GM18907 (cell line): ENCODE data around the gene TIE1.

ENCODE experiments used
- ATAC-seq: cut with Tn5 transposase; IDR thresholded peaks from one replicate; pipeline ENCODE4 v1.9.1; 2021; ENCODE audit warnings: mild to moderate bottlenecking, moderate library complexity; ENCODE audit not compliant: unreplicated experiment

TIE1 gene

GRCh38 chr1:43273708-43274107, 27.1 kb upstream of the TIE1 start:
- ATAC-seq = no peak

DNA sequence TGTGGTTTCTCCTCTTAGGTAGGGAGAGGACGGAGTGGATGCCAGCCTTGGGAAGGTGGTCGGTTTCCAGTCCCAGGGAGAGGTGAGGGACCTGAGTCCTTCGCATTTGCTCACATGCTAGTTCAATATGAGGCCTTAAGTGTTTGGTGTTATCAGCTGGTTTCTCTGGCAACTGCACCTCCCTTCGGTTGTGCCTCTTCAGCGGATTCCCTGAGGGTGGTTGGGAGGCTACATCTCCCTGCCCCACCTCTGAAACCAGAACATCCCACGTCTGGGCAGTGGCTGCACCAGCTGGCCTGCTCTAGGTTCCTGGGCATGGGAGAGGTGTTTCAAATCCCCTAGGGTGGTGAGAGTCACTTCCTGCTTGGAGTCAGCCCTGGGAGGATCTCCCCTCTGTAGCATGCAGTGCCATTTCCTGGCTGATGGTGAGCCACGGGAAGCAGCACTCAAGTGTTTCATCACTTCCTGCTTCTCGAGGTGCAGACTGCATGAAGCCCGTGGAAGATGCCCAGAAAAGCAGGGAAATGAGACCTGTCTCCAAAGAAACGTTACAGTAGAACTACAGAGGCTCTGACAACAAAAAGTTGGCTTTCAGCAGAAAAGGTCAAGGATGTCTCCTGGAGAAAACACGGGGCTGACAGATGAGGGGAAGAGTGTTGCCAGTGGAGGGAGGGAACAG, 26.5 kb upstream of the TIE1 start:
- ATAC-seq = no peak

DNA sequence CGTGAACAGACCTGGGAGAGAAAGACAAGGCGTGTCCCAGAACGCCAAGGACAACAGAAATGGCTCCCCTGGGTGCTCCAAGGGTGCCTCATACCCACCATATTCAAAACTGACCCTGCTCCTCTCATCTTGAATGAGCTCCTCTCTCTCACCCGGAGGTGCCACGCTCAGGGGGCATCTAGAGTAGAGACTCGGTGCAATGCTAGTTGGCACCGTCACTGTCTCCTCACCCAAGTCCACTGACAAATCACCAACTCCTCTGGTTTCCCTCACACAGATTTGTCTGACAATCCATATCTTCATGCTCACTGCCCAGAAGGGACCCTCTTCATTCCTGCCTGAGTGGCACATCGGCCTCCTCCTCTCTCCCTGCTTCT, 26.0 kb upstream of the TIE1 start:
- ATAC-seq = no peak

DNA sequence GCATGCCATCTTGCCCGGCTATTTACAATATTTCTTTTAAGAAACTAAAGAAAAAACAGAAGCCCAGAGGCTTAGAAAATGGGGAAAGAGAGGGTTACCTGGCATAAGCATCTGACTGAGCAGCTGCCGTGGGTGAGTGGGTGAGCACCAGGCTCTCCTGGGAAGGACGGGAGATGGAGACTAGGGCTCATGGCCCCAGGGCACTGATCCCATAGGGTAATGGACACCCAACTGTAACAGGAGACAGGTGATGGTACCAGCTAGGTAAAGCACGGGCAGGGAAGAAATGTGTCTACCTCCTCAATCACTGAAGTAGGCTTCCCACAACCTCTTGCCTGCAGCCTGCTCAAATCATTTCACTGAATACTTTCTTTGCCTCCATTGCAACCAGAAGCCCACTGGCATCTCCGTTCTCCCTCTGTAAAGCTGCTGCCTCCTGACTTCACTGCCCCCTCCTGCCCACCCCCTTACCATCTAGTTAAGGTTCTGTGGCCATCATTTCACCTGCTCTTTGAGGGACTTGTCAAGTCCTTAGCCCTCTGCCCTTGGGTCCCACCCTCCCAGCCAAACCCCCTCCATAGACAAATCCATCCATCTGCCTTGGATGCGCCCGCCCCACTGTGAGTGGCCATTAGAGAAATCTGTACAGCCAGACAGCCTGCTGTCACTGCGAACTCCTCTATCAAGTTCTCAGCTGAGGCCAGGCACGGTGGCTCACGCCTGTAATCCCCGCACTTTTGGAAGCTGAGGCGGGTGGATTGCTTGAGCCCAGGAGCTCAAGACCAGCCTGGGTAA, 24.8 kb upstream of the TIE1 start:
- no peak for ATAC-seq

- no peak for ATAC-seq
Observed at GRCh38 chr1:43276673-43277072, 24.1 kb upstream of the TIE1 start.

DNA sequence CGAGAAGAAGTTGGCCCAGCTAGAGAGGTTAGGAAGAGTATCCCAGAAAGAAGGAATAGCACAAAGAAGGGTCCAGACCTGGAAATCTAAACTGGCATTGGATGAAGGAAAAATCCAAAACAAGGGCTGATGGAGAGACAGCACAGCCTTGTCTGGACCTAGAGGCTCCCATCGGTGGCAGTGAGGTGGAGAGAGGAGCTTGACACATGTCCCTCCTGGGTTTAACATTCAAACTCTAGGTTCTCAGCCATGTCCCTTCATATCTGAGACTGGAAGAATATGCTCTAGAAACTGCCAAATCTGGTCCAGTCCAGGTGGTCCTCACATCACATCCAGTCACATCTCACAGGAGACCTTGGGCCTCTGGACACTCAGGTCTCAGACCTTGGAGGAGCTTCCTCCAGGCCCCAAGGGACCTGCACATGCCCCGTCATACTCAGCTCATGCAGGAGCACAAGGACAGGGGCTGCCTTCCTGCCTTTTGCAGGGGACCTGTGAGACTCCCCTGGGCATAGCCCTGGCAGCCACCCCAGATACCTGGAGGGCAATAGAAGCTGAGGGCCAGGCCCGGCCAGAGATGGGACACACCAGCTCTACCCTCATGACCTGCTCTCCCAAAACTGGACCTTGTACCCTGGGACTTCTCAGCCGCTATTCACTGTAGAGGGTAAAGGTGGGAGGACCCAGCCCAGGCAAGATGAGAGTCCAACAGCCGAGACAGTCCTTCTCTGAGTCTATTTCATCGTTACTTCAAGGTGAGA, 23.5 kb upstream of the TIE1 start:
- no peak for ATAC-seq

DNA sequence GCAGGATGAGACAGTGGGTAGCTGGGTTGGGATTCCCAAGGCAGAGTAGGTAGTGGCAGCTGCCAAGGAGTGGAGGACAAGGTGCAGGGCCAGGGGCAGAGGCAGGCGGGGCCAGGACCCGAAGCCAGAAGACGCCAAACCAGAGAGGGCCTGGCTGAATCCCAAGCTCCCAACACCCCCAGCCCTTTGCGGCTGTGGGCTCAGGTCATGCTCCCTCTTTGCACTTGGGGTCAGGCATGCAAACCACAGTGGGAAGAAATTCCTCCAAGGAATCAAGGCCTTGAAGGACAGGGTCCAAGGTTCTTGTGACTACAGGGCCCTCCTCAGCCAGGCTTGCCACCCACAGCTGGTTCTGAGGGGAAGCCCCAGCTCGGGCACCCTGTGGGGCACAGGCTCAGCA, 21.6 kb upstream of the TIE1 start:
- ATAC-seq = no peak

DNA sequence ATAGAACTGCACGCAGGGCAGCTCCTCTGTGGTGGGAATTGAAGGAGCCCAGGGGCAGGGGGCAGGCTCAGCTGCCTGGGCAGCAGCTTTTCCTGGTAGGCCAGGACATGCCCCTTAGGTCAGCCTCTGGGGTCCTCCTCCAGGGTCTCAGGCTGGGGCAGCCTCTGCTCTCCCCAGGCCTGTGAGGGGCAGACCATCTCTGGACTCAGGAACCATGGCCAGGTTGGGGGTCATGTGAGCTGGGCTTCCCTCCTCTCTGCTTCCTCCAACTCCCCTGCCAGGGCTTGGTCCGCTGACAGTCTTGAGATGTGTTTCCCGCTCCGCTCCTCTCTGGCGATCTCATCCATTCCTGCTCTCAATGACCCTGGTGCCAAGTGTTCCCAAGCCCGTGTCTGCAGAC, 21.1 kb upstream of the TIE1 start:
- no peak for ATAC-seq

- ATAC-seq = no peak
Observed at GRCh38 chr1:43280692-43281091, 20.1 kb upstream of the TIE1 start.

DNA sequence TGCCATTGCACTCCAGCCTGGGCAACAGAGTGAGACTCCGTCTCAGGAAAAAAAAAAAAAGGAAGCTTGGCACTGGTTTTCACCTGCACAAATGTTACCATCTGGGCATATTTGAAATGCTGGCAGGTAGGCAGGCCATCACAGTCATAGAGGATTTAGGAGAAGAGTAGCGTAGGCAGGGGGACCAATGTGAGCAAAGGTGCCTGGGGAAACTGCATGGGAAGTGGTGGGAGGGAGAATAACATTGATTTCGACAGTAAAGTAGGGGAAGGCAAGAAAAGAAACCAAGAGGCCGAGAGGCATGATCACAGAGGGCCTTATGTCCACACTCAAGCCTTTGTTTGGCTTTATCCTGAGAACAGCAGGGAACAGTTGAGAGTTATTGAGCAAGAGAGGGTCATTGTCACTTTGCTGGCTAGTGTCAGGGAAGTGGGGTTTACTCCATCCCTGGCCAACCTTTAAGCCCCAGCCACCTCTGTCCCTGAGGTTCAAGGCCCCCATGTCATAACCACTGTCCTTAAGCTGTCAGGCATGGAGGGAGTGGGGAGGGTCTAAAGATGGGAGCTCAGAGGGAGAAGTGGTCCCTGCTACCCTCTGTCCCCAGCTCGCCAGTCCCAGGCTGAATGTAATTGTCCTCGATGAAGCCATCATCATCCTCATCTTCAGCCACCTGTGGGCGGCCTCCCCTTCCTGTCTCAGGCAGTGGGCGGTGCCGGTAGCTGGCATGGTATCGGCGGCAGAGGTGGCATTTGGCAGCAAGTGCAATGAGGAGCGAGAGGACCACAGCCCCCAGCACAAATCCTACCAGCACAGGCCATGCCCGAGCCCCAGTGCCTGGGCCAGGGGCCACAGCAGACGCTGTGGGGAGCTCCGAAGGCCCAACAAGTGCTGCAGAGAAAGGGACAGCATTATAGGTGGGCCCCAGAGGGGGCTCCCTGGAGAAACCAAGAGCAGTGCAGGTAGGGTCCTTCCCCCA, 18.3 kb upstream of the TIE1 start:
- ATAC-seq = no peak

DNA sequence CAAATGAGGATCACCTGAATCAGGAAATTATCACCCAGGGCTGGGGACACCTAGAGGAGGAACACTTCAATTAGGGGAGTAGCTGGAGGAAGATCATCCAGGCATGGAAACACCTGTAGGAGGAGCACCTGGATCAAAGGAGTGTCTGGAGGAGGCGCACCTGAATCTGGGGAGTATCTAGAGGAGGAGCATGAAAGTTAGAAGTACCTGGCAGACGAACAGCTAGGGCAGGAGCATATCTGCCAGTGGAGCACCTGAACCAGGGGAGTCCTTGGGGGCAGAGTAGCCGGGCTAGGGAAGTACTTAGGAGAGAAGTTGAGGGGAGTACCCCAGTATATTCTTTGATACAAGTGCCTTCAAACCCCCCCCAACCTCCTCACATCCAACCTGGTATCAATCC, 16.7 kb upstream of the TIE1 start:
- no peak for ATAC-seq

DNA sequence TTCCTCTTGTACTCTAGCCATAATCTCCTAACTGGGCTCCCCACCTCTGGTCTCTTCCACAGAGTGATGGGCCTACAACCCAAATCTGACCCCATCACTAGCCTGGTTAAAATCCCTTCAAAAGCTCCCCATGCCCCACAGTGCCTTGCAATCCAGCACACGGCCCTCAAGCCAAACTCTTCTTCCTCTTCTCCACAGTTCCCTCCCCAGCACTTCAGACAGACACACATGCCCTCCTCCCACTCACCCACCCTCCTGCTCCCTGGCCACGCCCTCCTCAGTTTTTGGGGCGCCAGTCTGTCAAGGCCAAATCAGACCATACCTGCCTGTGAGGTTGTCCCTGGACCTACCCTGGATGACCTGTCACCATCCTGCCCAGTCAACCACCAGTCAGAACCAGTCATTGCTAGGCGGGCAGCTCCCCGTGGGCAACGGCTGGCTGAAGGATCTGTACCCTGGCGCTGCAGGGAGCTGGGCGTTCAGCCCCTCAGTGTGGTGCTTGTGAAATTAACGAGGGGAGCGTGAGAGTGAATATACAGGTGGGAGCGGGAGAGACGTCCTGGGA, 16.2 kb upstream of the TIE1 start:
- ATAC-seq = no peak

- ATAC-seq = no peak
Observed at GRCh38 chr1:43285269-43285990, 15.4 kb upstream of the TIE1 start, which contains the start of gene C1orf210. Gene C1orf210 (minus strand): TSS chr1:43285581. CDS start chr1:43283270, 2,311 bp downstream.

DNA sequence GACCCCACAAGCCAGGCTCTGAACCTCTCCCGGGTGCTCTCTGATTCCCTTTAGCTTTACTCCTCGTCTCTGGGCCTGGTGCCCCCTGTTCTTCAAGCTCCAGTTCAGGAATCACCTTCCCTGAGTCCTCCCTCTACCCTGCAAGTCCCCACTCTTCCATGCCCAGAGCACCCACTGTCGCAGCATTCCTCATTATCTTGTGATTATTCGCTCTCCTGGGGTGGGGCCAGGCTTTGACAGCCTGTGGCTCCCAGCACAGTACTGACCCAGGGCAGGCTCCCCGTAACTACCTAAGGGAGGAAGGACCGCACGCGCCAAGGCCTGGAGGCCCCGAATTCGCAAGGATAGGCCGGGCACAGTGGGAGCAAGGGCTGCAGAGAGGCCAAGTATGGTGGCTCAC, 14.7 kb upstream of the TIE1 start:
- no peak for ATAC-seq

- ATAC-seq = no peak
Observed at GRCh38 chr1:43286533-43286932, 14.2 kb upstream of the TIE1 start.

- no peak for ATAC-seq
Observed at GRCh38 chr1:43288058-43288784, 12.6 kb upstream of the TIE1 start.

- no peak for ATAC-seq
Observed at GRCh38 chr1:43288785-43289706, 11.7 kb upstream of the TIE1 start.

- no peak for ATAC-seq
Observed at GRCh38 chr1:43292216-43292615, 8.6 kb upstream of the TIE1 start.
